Panc1 (cell line): ENCODE measurements around the gene MARK2. TPM values are rescaled to one million over a fixed set of nuclear protein-coding genes. Genes with fewer than 3 reads are reported as not detected.
A peak's percentile ranks its signal among the peaks of the same experiment; 100 is the strongest.

Experiments
- ATAC-seq: fragments of 200-7000 bp; cut with Tn5 transposase; 2 replicates; pipeline ENCODE4 v1.9.1; 2020; ENCODE audit warnings: mild to moderate bottlenecking, moderate library complexity
- BruUV-seq: library from RNA; stranded (reverse); fragments of 400-500 nt; replicated peaks from 2 replicates; lab custom pipeline; 2021; lab: Mats Ljungman, UMichigan
- CTCF ChIA-PET: fragments of 300-600 bp; sonication (Branson Sonifier 250); formaldehyde crosslinking; loops from one replicate; lab custom pipeline; 2022; ENCODE audit warnings: antibody characterized with exemption; lab: Charles Lee
- POLR2A ChIA-PET: fragments of 300-600 bp; sonication (Branson Sonifier 250); formaldehyde crosslinking; loops from one replicate; lab custom pipeline; 2022; ENCODE audit warnings: antibody characterized with exemption; lab: Charles Lee
- DNase-seq: peaks from one replicate; pipeline ENCODE4 v3.0.0-alpha.2; 2010; ENCODE audit warnings: low read depth, low spot score
- H3K27ac ChIP-seq: 2 replicates; pipeline ENCODE4 v1.5.1; 2011; ENCODE audit warnings: mild to moderate bottlenecking, low read length, inconsistent platforms
- H3K27me3 ChIP-seq: fragments of 200-500 bp; sonication (Bioruptor generic); 2 replicates; pipeline ENCODE4 v1.6.0; 2014; ENCODE audit warnings: low read length, inconsistent platforms; ENCODE audit not compliant: control insufficient read depth, insufficient read depth
- H3K36me3 ChIP-seq: fragments of 200-500 bp; sonication (Bioruptor generic); 2 replicates; pipeline ENCODE4 v1.5.1; 2014; ENCODE audit warnings: inconsistent platforms, mild to moderate bottlenecking, low read length, moderate library complexity; ENCODE audit not compliant: control insufficient read depth, insufficient read depth
- H3K4me1 ChIP-seq: 2 replicates; pipeline ENCODE4 v1.5.1; 2011; ENCODE audit warnings: inconsistent platforms, mild to moderate bottlenecking, low read length, moderate library complexity; ENCODE audit not compliant: control insufficient read depth, insufficient read depth
- H3K4me3 ChIP-seq, 2 experiments: 2 replicates each; pipeline ENCODE4 v1.5.1; 2011 to 2012; ENCODE audit warnings: low read depth in 2 of 2, low read length in 2 of 2, mild to moderate bottlenecking in 2 of 2, inconsistent platforms in 1 of 2, moderate library complexity in 1 of 2
- H3K9me3 ChIP-seq: fragments of 200-500 bp; sonication (Bioruptor generic); 2 replicates; pipeline ENCODE4 v1.5.1; 2014; ENCODE audit warnings: low read depth, mild to moderate bottlenecking, inconsistent platforms, low read length, moderate library complexity; ENCODE audit not compliant: control insufficient read depth, insufficient read depth
- REST ChIP-seq, 2 experiments: IDR thresholded peaks; 2 replicates each; pipeline ENCODE4 v1.6.1; 2011 to 2012; ENCODE audit warnings: low read depth in 2 of 2, control low read depth in 1 of 2, low read length in 1 of 2, mild to moderate bottlenecking in 1 of 2, moderate library complexity in 1 of 2; ENCODE audit not compliant: insufficient read depth in 1 of 2
- SIN3A ChIP-seq: IDR thresholded peaks from 2 replicates; pipeline ENCODE4 v1.6.1; 2012; ENCODE audit warnings: low read depth, mild to moderate bottlenecking, low read length, moderate library complexity, borderline replicate concordance; ENCODE audit not compliant: insufficient read depth
- TCF7L2 ChIP-seq: IDR thresholded peaks from 2 replicates; pipeline ENCODE4 v1.6.1; 2011; ENCODE audit warnings: mild to moderate bottlenecking, low read depth, low read length, inconsistent platforms
- in situ Hi-C: cut with HindIII; loops from 2 replicates; pipeline ENCODE4 v1.10.0; 2016; ENCODE audit warnings: low sequenced_read_pairs, low pct_unique_long_range_greater_than_20kb
- intact Hi-C: fragments of 100-400 bp; cut with micrococcal nuclease; formaldehyde crosslinking; loops from one replicate; pipeline ENCODE4 v1.10.0; 2022; ENCODE audit not compliant: unreplicated experiment
- total RNA-seq: library from RNA; stranded (reverse); gene quantifications from one replicate; pipeline ENCODE4 v1.2.1, GENCODE V29; 2021; ENCODE audit not compliant: unreplicated experiment
- TF ChIP-seq, protein P1 (sequence below): fragments of 450-650 bp; IDR thresholded peaks from 2 replicates; pipeline ENCODE4 v1.5.1; 2017; ENCODE audit warnings: mild to moderate bottlenecking

Gene MARK2
- total RNA-seq, 1 experiment from 2014 or later, result 41.1 TPM

DNA sequence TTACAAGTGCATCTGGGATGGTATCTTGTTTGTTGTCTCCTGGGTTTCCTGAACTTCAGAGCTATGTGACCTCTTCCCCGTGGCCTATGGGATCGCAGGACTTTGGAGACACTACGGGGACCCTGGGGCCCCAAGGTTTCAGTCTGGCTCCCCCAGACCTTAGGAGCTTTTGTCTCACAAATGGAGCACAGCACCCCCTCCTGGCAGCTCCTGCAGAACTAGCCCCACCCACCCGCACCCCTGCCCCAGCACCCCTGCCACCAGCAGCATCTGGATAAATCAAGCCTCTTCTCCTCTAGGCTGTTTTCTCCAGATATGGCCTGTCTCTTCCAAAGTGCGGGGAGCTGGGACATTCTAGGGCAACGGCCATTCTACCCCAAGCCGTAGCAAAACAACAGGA lies 67.7 kb downstream of the MARK2 start:
- POLR2A ChIA-PET, result no interaction called here
- no peak for DNase-seq

GRCh38 chr11:63907063-63907462 lies 68.2 kb downstream of the MARK2 start:
- H3K36me3 ChIP-seq, result peaks cover 2% of the 10 kb centered on the region
- no TSS peak for BruUV-seq
- in situ Hi-C loops, result no loop called here

More for the DNA sequence above, 67.7 kb downstream of the MARK2 start:
- intact Hi-C loops, result no loop called here
- CTCF ChIA-PET, result interaction anchor here (0.6 to 0.9 kb wide), 6 partner anchors 20 to 172 kb away, joined by 3 to 4 read pairs (median 3); no protein-coding TSS in a partner anchor
- Histone ChIP-seq H3K4me3 (no peak overlapping the region), H3K27me3 (no peaks in the 10 kb centered on the region), H3K36me3 (peaks cover 2% of the 10 kb centered on the region), H3K4me1 (peaks cover 9% of the 10 kb centered on the region), H3K27ac (no peak overlapping the region), H3K9me3 (no peaks in the 10 kb centered on the region)
- no peak for ATAC-seq
- TF ChIP-seq, protein P1, sequence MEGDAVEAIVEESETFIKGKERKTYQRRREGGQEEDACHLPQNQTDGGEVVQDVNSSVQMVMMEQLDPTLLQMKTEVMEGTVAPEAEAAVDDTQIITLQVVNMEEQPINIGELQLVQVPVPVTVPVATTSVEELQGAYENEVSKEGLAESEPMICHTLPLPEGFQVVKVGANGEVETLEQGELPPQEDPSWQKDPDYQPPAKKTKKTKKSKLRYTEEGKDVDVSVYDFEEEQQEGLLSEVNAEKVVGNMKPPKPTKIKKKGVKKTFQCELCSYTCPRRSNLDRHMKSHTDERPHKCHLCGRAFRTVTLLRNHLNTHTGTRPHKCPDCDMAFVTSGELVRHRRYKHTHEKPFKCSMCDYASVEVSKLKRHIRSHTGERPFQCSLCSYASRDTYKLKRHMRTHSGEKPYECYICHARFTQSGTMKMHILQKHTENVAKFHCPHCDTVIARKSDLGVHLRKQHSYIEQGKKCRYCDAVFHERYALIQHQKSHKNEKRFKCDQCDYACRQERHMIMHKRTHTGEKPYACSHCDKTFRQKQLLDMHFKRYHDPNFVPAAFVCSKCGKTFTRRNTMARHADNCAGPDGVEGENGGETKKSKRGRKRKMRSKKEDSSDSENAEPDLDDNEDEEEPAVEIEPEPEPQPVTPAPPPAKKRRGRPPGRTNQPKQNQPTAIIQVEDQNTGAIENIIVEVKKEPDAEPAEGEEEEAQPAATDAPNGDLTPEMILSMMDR, result peak; percentile 63
- no peak for TF ChIP-seq SIN3A
- in situ Hi-C loops, result no loop called here
- BruUV-seq, result no TSS peak

More at GRCh38 chr11:63907063-63907462, 68.2 kb downstream of the MARK2 start:
- ChIA-PET POLR2A (no interaction called here), CTCF (interaction anchor here (0.6 to 0.9 kb wide), 3 partner anchors 32 to 39 kb away, joined by 3 to 4 read pairs (median 4); no protein-coding TSS in a partner anchor)
- ATAC-seq, result no peak
- Histone ChIP-seq H3K4me3 (no peak overlapping the region), H3K4me1 (peaks cover 9% of the 10 kb centered on the region), H3K27me3 (no peaks in the 10 kb centered on the region), H3K9me3 (no peaks in the 10 kb centered on the region), H3K27ac (no peak overlapping the region)
- TF ChIP-seq REST (IDR thresholded peaks at IDR 0.05; ENCODE audit: insufficient read depth in 1 of 2, low read depth in 2 of 2, low read length in 1 of 2) (no peak), SIN3A (no peak), TCF7L2 (no peak)
- TF ChIP-seq, protein P1, result no peak
- intact Hi-C loops, result no loop called here
- no peak for DNase-seq
